K562 (cell line): ENCODE results near the gene TFAP2B.

ENCODE experiments used
- ATF7 ChIP-seq: fragments of 450-650 bp; IDR thresholded peaks from 2 replicates; pipeline ENCODE4 v1.7.1; 2014; ENCODE audit warnings: mild to moderate bottlenecking, moderate library complexity
- BHLHE40 ChIP-seq: IDR thresholded peaks from 2 replicates; pipeline ENCODE4 v1.6.1; 2011; ENCODE audit warnings: low read length, improper control_type of control experiment
- CHD1 ChIP-seq: fragments of 200-600 bp; sonication (generic); IDR thresholded peaks from one replicate; pipeline ENCODE4 v1.6.1; 2012; ENCODE audit warnings: mild to moderate bottlenecking, moderate library complexity, low read length, inconsistent platforms
- CTCF ChIP-seq, 3 experiments: IDR thresholded peaks in 2 of 3; conservative IDR thresholded peaks in 1 of 3; 2 replicates each; pipeline ENCODE4 v1.5.1; 2011 to 2012; ENCODE audit warnings: low read length in 3 of 3, mild to moderate bottlenecking in 3 of 3, control low read depth in 2 of 3, improper control_type of control experiment in 1 of 3, inconsistent platforms in 1 of 3, low read depth in 1 of 3, mixed read lengths in 1 of 3, moderate library complexity in 1 of 3; ENCODE audit not compliant: insufficient read depth in 2 of 3
- EZH2 ChIP-seq: IDR thresholded peaks from 2 replicates; pipeline ENCODE4 v1.6.1; 2012; ENCODE audit warnings: low read depth, mild to moderate bottlenecking, inconsistent platforms, low read length, borderline replicate concordance
- IFI16 ChIP-seq: fragments of 250-450 bp; sonication (Bioruptor Pico); IDR thresholded peaks from 2 replicates; pipeline ENCODE4 v2.1.2; 2022; ENCODE audit warnings: mild to moderate bottlenecking, inconsistent platforms
- RCOR1 ChIP-seq, 2 experiments: IDR thresholded peaks; 2 replicates each; pipeline ENCODE4 v1.6.1; 2012; ENCODE audit warnings: low read depth in 2 of 2, low read length in 2 of 2, borderline replicate concordance in 1 of 2, improper control_type of control experiment in 1 of 2
- YY1 ChIP-seq, 3 experiments: IDR thresholded peaks; 2 replicates each; pipeline ENCODE4 v1.6.1; 2011; ENCODE audit warnings: low read length in 2 of 3, mild to moderate bottlenecking in 2 of 3, moderate library complexity in 2 of 3, borderline replicate concordance in 1 of 3, control low read depth in 1 of 3, low read depth in 1 of 3; ENCODE audit not compliant: insufficient read depth in 3 of 3, insufficient replicate concordance in 2 of 3, control insufficient read depth in 1 of 3, insufficient read length in 1 of 3; ENCODE audit errors: extremely low read depth in 1 of 3
- TF ChIP-seq, protein P1 (sequence below): sonication (generic); formaldehyde crosslinking; IDR thresholded peaks from 2 replicates; pipeline ENCODE4 v1.8.1; 2023; ENCODE audit warnings: mild to moderate bottlenecking, missing genetic modification reagents

- no peak for TF ChIP-seq CTCF (IDR thresholded peaks at IDR 0.05 in 2 of 3, conservative IDR thresholded peaks at IDR 0.05 in 1 of 3; ENCODE audit: insufficient read depth in 2 of 3, low read depth in 1 of 3, low read length in 3 of 3)
- TF ChIP-seq, protein P1, sequence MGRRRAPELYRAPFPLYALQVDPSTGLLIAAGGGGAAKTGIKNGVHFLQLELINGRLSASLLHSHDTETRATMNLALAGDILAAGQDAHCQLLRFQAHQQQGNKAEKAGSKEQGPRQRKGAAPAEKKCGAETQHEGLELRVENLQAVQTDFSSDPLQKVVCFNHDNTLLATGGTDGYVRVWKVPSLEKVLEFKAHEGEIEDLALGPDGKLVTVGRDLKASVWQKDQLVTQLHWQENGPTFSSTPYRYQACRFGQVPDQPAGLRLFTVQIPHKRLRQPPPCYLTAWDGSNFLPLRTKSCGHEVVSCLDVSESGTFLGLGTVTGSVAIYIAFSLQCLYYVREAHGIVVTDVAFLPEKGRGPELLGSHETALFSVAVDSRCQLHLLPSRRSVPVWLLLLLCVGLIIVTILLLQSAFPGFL, result no peak
- no peak for TF ChIP-seq ATF7
- no peak for TF ChIP-seq BHLHE40
- TF ChIP-seq IFI16, result no peak
- TF ChIP-seq RCOR1 (IDR thresholded peaks at IDR 0.05; ENCODE audit: borderline replicate concordance in 1 of 2, low read depth in 2 of 2, low read length in 2 of 2), result no peak
- TF ChIP-seq CHD1, result no peak
- TF ChIP-seq YY1 (IDR thresholded peaks at IDR 0.05; ENCODE audit: borderline replicate concordance in 1 of 3, control insufficient read depth in 1 of 3, extremely low read depth in 1 of 3, insufficient read depth in 3 of 3, insufficient read length in 1 of 3, insufficient replicate concordance in 2 of 3, low read depth in 1 of 3, low read length in 2 of 3), result no peak
- no peak for TF ChIP-seq EZH2
Measured at GRCh38 chr6:50829049-50829448, 10.4 kb downstream of the TFAP2B start.
